K562 (cell line): ENCODE measurements around the gene TJAP1. TPM values are rescaled to one million over a fixed set of nuclear protein-coding genes. Genes with fewer than 3 reads are reported as not detected.
A peak's percentile ranks its signal among the peaks of the same experiment; 100 is the strongest.

Experiments
- BCL6 ChIP-seq: fragments of 250-450 bp; sonication (Bioruptor Pico); IDR thresholded peaks from 2 replicates; pipeline ENCODE4 v1.4.0; 2020
- CHCHD3 ChIP-seq: fragments of 250-450 bp; sonication (Bioruptor Pico); IDR thresholded peaks from 2 replicates; pipeline ENCODE4 v2.1.2; 2022; ENCODE audit warnings: mild to moderate bottlenecking
- CREB3L1 ChIP-seq: fragments of 450-650 bp; IDR thresholded peaks from 2 replicates; pipeline ENCODE4 v1.6.1; 2014; ENCODE audit warnings: low read depth, mild to moderate bottlenecking, moderate library complexity, borderline replicate concordance
- ESRRB ChIP-seq: fragments of 250-450 bp; sonication (Bioruptor Pico); IDR thresholded peaks from 2 replicates; pipeline ENCODE4 v1.5.0; 2020; ENCODE audit warnings: mild to moderate bottlenecking, moderate library complexity, borderline replicate concordance
- HSF4 ChIP-seq: fragments of 250-450 bp; sonication (Bioruptor Pico); IDR thresholded peaks from 2 replicates; pipeline ENCODE4 v2.1.2; 2022; ENCODE audit warnings: mild to moderate bottlenecking, moderate library complexity, borderline replicate concordance
- KAT8 ChIP-seq: fragments of 450-650 bp; IDR thresholded peaks from 2 replicates; pipeline ENCODE4 v1.6.1; 2016; ENCODE audit warnings: low read depth, mild to moderate bottlenecking
- MIER1 ChIP-seq: fragments of 450-650 bp; IDR thresholded peaks from 2 replicates; pipeline ENCODE4 v1.6.1; 2016; ENCODE audit warnings: antibody characterized with exemption, mild to moderate bottlenecking, low read depth
- PHF21A ChIP-seq: fragments of 450-650 bp; IDR thresholded peaks from 2 replicates; pipeline ENCODE4 v1.6.1; 2017; ENCODE audit warnings: low read depth, borderline replicate concordance
- PHF8 ChIP-seq: fragments of 200-600 bp; sonication (generic); IDR thresholded peaks from 2 replicates; pipeline ENCODE4 v1.6.1; 2012; ENCODE audit warnings: mixed run types, mild to moderate bottlenecking, inconsistent platforms, low read length, moderate library complexity, borderline replicate concordance
- POU5F1 ChIP-seq: fragments of 150-350 bp; IDR thresholded peaks from 2 replicates; pipeline ENCODE4 v1.6.1; 2014; ENCODE audit warnings: borderline replicate concordance, low read length, low read depth, mild to moderate bottlenecking; ENCODE audit not compliant: partially characterized antibody
- ZNF263 ChIP-seq: sonication (generic); formaldehyde crosslinking; IDR thresholded peaks from 2 replicates; pipeline ENCODE4 v1.8.0; 2022; ENCODE audit warnings: mild to moderate bottlenecking, missing genetic modification reagents, borderline replicate concordance
- ZNF431 ChIP-seq: sonication (generic); formaldehyde crosslinking; IDR thresholded peaks from 2 replicates; pipeline ENCODE4 v1.8.0; 2022; ENCODE audit warnings: mild to moderate bottlenecking, missing genetic modification reagents
- ZNF444 ChIP-seq: fragments of 250-450 bp; sonication (Bioruptor Pico); IDR thresholded peaks from 2 replicates; pipeline ENCODE4 v1.4.0; 2020; ENCODE audit warnings: mild to moderate bottlenecking, moderate library complexity
- polyA plus RNA-seq, 8 experiments: library from polyadenylated mRNA; depleted of rRNA in 4 of 8; stranded (reverse) in 5 of 8; unstranded in 3 of 8; fragments of >200 nt; fragmentation: Nextera tagmentation in 2 of 8; fragmentation: Illumina TruSeq in 1 of 8; extraction: Ambion mirVana in 2 of 8; extraction: Trizol in 1 of 8; gene quantifications; 2 replicates each; pipeline versions ENCODE4 v1.2.1 to v1.2.3, GENCODE V29; 2011 to 2014; ENCODE audit warnings: inconsistent platforms in 1 of 8, missing spikeins in 1 of 8
- total RNA-seq, 7 experiments: library from RNA; depleted of rRNA in 6 of 7; stranded (reverse); fragments of >200 nt in 6 of 7; fragmentation: Illumina TruSeq in 2 of 7; extraction: Trizol in 2 of 7; gene quantifications; 2 replicates each; pipeline versions ENCODE4 v1.2.1 to v1.2.3, GENCODE V29; 2011 to 2021; ENCODE audit warnings: low replicate concordance in 1 of 7
- TF ChIP-seq, protein P1 (sequence below): fragments of 450-650 bp; conservative IDR thresholded peaks from 2 replicates; pipeline ENCODE4 v1.6.1; 2016; ENCODE audit warnings: missing genetic modification characterization, low read depth, mild to moderate bottlenecking, missing compliant biosample characterization, moderate library complexity
- TF ChIP-seq, protein P2 (sequence below): fragments of 450-650 bp; formaldehyde crosslinking; conservative IDR thresholded peaks from 2 replicates; pipeline ENCODE4 v1.4.0; 2022; ENCODE audit warnings: mild to moderate bottlenecking, missing genetic modification characterization
- TF ChIP-seq, protein P3 (sequence below): fragments of 250-450 bp; sonication (Bioruptor Pico); IDR thresholded peaks from 2 replicates; pipeline ENCODE4 v1.4.0; 2020
- TF ChIP-seq, protein P4 (sequence below): fragments of 250-450 bp; sonication (Bioruptor Pico); IDR thresholded peaks from 2 replicates; pipeline ENCODE4 v1.8.0; 2021; ENCODE audit warnings: moderate library complexity, mild to moderate bottlenecking, inconsistent platforms

Gene TJAP1
- total and polyA plus RNA-seq, 9 of the 15 experiments (the other 6 are each of a cell fraction or from before 2014, with no cell fraction given): 0.06 to 35.8 (median 16.2) TPM

GRCh38 chr6:43454696-43455530, 22.5 kb upstream of the TJAP1 start (continued):
- peak; percentile 19; the same call in 1 of the 2 replicates for TF ChIP-seq PHF8
- TF ChIP-seq, protein P1, sequence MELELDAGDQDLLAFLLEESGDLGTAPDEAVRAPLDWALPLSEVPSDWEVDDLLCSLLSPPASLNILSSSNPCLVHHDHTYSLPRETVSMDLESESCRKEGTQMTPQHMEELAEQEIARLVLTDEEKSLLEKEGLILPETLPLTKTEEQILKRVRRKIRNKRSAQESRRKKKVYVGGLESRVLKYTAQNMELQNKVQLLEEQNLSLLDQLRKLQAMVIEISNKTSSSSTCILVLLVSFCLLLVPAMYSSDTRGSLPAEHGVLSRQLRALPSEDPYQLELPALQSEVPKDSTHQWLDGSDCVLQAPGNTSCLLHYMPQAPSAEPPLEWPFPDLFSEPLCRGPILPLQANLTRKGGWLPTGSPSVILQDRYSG: no peak
- TF ChIP-seq BCL6 (CRISPR knock-in tag): no peak
- no peak for TF ChIP-seq KAT8
- TF ChIP-seq, protein P2, sequence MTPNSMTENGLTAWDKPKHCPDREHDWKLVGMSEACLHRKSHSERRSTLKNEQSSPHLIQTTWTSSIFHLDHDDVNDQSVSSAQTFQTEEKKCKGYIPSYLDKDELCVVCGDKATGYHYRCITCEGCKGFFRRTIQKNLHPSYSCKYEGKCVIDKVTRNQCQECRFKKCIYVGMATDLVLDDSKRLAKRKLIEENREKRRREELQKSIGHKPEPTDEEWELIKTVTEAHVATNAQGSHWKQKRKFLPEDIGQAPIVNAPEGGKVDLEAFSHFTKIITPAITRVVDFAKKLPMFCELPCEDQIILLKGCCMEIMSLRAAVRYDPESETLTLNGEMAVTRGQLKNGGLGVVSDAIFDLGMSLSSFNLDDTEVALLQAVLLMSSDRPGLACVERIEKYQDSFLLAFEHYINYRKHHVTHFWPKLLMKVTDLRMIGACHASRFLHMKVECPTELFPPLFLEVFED (CRISPR knock-in tag): peak; percentile 73; the same call in 1 of the 2 replicates
- TF ChIP-seq ZNF444 (CRISPR knock-in tag): no peak
- no peak for TF ChIP-seq CHCHD3 (CRISPR knock-in tag)
- TF ChIP-seq ZNF431: no peak
- TF ChIP-seq, protein P3, sequence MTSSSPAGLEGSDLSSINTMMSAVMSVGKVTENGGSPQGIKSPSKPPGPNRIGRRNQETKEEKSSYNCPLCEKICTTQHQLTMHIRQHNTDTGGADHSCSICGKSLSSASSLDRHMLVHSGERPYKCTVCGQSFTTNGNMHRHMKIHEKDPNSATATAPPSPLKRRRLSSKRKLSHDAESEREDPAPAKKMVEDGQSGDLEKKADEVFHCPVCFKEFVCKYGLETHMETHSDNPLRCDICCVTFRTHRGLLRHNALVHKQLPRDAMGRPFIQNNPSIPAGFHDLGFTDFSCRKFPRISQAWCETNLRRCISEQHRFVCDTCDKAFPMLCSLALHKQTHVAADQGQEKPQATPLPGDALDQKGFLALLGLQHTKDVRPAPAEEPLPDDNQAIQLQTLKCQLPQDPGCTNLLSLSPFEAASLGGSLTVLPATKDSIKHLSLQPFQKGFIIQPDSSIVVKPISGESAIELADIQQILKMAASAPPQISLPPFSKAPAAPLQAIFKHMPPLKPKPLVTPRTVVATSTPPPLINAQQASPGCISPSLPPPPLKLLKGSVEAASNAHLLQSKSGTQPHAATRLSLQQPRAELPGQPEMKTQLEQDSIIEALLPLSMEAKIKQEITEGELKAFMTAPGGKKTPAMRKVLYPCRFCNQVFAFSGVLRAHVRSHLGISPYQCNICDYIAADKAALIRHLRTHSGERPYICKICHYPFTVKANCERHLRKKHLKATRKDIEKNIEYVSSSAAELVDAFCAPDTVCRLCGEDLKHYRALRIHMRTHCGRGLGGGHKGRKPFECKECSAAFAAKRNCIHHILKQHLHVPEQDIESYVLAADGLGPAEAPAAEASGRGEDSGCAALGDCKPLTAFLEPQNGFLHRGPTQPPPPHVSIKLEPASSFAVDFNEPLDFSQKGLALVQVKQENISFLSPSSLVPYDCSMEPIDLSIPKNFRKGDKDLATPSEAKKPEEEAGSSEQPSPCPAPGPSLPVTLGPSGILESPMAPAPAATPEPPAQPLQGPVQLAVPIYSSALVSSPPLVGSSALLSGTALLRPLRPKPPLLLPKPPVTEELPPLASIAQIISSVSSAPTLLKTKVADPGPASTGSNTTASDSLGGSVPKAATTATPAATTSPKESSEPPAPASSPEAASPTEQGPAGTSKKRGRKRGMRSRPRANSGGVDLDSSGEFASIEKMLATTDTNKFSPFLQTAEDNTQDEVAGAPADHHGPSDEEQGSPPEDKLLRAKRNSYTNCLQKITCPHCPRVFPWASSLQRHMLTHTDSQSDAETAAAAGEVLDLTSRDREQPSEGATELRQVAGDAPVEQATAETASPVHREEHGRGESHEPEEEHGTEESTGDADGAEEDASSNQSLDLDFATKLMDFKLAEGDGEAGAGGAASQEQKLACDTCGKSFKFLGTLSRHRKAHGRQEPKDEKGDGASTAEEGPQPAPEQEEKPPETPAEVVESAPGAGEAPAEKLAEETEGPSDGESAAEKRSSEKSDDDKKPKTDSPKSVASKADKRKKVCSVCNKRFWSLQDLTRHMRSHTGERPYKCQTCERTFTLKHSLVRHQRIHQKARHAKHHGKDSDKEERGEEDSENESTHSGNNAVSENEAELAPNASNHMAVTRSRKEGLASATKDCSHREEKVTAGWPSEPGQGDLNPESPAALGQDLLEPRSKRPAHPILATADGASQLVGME: no peak
- TF ChIP-seq MIER1: peak; percentile 52; the same call in 1 of the 2 replicates
- TF ChIP-seq ESRRB: no peak
- TF ChIP-seq, protein P4, sequence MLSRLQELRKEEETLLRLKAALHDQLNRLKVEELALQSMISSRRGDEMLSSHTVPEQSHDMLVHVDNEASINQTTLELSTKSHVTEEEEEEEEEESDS (CRISPR knock-in tag): no peak
- TF ChIP-seq CREB3L1: no peak
- peak; percentile 56; the same call in 1 of the 2 replicates for TF ChIP-seq ZNF263
- no peak for TF ChIP-seq HSF4 (CRISPR knock-in tag)
- TF ChIP-seq POU5F1: no peak
- TF ChIP-seq PHF21A: peak; percentile 21; the same call in 1 of the 2 replicates
